Mesodermal cell (in vitro differentiated cells): ENCODE data around the gene MIDN.
A peak's percentile ranks its signal among the peaks of the same experiment; 100 is the strongest.
"Not testable (repeated sequence)": the region's sequence is repeated elsewhere in the genome, so short reads cannot be mapped to it uniquely, and the experiment has no call there.

Experiments used
- H3K27ac ChIP-seq: 2 replicates; pipeline ENCODE4 v1.7.0; 2013; ENCODE audit warnings: mild to moderate bottlenecking, low read depth, low read length, moderate library complexity; ENCODE audit not compliant: severe bottlenecking
- H3K36me3 ChIP-seq: 2 replicates; pipeline ENCODE4 v1.7.1; 2013; ENCODE audit warnings: mild to moderate bottlenecking, low read length, moderate library complexity; ENCODE audit not compliant: control insufficient read depth, insufficient read depth
- H3K4me1 ChIP-seq: one replicate; pipeline ENCODE4 v1.7.1; 2013; ENCODE audit warnings: mild to moderate bottlenecking, low read length; ENCODE audit not compliant: insufficient read depth, control insufficient read depth, poor library complexity, severe bottlenecking
- H3K4me3 ChIP-seq: 2 replicates; pipeline ENCODE4 v1.7.0; 2013; ENCODE audit warnings: low read length, control low read depth, mild to moderate bottlenecking; ENCODE audit not compliant: insufficient read depth, poor library complexity, severe bottlenecking; ENCODE audit errors: extremely low read depth
- H3K9me3 ChIP-seq: 2 replicates; pipeline ENCODE4 v1.7.1; 2013; ENCODE audit warnings: mild to moderate bottlenecking, low read length, moderate library complexity; ENCODE audit not compliant: control insufficient read depth
- WGBS, 2 experiments: methylation state at CpG; one replicate each; pipeline ENCODE4 v1.1.5; 2013; ENCODE audit warnings: missing lambda C conversion rate in 2 of 2; ENCODE audit not compliant: insufficient coverage in 2 of 2; 5-methylcytosine and 5-hydroxymethylcytosine counted together

Gene MIDN

DNA sequence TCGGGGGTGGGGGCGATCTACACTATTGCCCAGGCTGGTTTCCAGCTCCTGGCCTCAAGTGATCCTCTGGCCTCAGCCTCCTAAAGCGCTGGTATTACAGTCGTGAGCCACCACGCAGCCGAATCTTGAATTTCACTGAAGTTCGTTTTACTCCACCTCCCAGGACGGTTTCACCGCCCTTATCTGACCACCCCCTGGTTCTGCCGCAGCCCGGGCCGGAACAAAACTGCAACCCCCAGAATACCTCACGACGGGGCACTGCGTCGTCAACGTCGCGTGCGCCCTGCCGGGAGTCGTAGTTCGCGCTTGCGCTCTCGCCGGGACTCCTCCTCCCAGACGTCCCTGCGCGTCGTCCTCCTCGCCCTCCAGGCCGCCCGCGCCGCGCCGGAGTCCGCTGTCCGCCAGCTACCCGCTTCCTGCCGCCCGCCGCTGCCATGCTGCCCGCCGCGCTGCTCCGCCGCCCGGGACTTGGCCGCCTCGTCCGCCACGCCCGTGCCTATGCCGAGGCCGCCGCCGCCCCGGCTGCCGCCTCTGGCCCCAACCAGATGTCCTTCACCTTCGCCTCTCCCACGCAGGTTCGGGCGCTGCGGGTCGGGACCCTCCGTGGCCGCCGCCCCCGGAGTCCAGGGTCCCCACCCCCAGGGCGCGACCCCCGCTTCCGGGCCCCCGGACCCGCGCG, 6.8 kb upstream of the MIDN start, which contains the start of gene ATP5F1D:
TSS of gene ATP5F1D (plus strand) at position 335 of the 679 bp plus-strand sequence. CDS start at position 435, 100 bp downstream.
- peak within 1 kb of the TSS; percentile 23 for H3K27ac ChIP-seq
- peak within 1 kb of the TSS; percentile 85 for H3K4me3 ChIP-seq
- peaks cover 6% of the 10 kb centered on the region for H3K36me3 ChIP-seq
- no peaks in the 10 kb centered on the region for H3K9me3 ChIP-seq
- WGBS, 2 experiments: 1 to 2% methylated on average over 72 to 77 of the region's 79 CpGs
- H3K4me1 ChIP-seq: peaks cover 13% of the 10 kb centered on the region

DNA sequence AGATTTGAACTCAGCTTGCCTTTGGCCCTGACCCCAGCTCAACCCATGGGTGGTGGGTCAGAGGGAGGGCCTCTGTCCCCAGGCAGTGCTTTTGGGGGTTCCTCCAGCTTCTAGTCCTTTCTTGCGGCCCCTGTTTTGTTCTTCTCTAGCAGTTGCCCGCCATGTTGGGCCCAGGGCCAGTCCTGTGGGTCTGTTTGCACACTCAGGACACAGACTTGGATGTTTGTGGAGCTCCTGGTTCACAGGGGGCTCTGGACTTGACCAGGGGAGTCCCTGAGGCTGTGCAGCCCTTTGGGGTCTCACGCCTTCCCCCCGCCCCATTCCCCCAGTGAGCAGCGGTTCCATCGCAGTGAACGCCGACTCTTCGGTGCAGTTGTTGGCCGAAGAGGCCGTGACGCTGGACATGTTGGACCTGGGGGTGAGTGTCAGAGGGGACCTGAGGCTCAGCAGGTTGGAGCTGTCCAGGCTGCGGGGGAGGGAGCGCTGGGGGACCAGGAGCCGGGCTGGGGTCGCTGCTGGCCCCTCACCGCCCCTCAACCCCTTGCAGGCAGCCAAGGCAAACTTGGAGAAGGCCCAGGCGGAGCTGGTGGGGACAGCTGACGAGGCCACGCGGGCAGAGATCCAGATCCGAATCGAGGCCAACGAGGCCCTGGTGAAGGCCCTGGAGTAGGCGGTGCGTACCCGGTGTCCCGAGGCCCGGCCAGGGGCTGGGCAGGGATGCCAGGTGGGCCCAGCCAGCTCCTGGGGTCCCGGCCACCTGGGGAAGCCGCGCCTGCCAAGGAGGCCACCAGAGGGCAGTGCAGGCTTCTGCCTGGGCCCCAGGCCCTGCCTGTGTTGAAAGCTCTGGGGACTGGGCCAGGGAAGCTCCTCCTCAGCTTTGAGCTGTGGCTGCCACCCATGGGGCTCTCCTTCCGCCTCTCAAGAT, 4.4 kb upstream of the MIDN start:
- Histone ChIP-seq H3K9me3 (no peaks in the 10 kb centered on the region), H3K4me3 (no peak overlapping the region), H3K36me3 (peaks cover 6% of the 10 kb centered on the region), H3K4me1 (peaks cover 10% of the 10 kb centered on the region), H3K27ac (no peak overlapping the region)
- WGBS, 2 experiments: 67 to 69% methylated on average over 32 of the region's 33 CpGs

GRCh38 chr19:1244693-1245451, 3.5 kb upstream of the MIDN start:
- no peak overlapping the region for H3K4me3 ChIP-seq
- 78% methylated on average over 21 to 26 of the region's 31 CpGs for WGBS, 2 experiments

DNA sequence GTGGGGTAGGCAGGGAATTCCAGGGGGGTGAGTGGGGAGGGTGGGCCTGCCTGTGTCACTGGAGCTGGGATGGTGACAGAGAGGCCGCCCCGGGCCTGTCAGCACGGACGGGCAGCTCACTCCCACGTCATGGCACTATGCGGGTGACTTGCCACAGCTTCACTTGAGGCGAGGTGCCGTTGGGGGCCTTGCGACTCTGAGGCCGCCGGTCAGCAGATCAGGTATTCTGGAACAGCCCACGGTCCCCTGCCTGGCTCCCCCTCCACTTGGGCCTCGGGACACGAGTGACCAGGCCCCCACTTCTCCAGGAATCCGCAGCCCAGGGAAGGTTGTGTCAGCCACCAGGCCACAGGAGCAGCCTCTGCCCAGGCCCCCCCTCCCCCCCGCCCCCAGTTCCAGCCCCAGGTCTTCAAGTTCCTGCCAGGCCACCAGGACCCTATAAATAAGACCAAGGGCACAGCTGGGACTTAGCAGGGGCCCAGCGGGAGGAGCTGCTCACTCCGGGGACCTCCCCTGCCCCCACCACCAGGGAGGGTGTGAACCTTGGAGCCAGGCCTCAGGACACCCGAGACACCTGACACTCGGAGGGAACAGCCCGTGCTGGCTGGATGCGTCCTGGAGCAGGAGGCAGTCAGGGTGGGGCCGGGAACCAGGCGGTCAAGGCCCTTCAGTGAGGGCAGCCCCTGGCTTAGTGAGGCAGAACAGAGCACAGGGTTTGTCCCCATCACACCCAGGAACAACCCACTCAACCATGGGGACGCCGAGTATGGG, 2.7 kb upstream of the MIDN start:
- Histone ChIP-seq H3K36me3 (peaks cover 10% of the 10 kb centered on the region), H3K9me3 (no peaks in the 10 kb centered on the region), H3K4me3 (no peak overlapping the region), H3K27ac (no peak overlapping the region), H3K4me1 (peaks cover 6% of the 10 kb centered on the region)
- WGBS, 2 experiments: 92 to 96% methylated on average over 21 to 23 of the region's 26 CpGs

More at GRCh38 chr19:1244693-1245451, 3.5 kb upstream of the MIDN start:
- H3K4me1 ChIP-seq: peaks cover 7% of the 10 kb centered on the region
- H3K27ac ChIP-seq: no peak overlapping the region
- H3K9me3 ChIP-seq: no peaks in the 10 kb centered on the region
- H3K36me3 ChIP-seq: peaks cover 8% of the 10 kb centered on the region

- peaks cover 16% of the 10 kb centered on the region for H3K36me3 ChIP-seq
- H3K27ac ChIP-seq, H3K4me1 ChIP-seq, H3K9me3 ChIP-seq, H3K4me3 ChIP-seq: not testable (repeated sequence)
- 90 to 94% methylated on average over 20 to 22 of the region's 27 CpGs for WGBS, 2 experiments
Observed at GRCh38 chr19:1246265-1247087, 1.9 kb upstream of the MIDN start.

DNA sequence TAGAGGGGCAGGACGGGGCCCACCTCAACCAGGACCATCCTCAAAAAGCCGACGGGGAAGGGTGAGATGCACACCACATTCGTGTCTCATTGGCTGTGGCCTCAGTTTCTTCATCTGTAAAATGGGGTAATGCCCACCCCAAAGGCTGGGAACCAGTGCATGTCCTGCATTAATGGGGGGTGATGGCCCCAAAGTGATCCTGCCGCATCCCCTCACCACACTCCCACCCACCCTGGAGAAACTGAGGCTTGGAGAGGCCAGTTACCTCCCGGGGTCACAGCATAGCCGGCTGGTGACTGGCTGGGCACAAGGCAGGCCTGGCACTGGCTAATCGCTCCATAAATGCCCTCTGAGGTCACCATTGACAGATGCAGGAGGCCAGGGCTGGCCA, 640 bp upstream of the MIDN start:
- no peaks in the 10 kb centered on the region for H3K9me3 ChIP-seq
- H3K4me3 ChIP-seq: peak overlapping the region; percentile 87
- WGBS, 2 experiments: 94 to 97% methylated on average over 8 of the region's 8 CpGs
- peaks cover 29% of the 10 kb centered on the region for H3K36me3 ChIP-seq
- H3K27ac ChIP-seq: peak overlapping the region; percentile 98
- peaks cover 6% of the 10 kb centered on the region for H3K4me1 ChIP-seq

DNA sequence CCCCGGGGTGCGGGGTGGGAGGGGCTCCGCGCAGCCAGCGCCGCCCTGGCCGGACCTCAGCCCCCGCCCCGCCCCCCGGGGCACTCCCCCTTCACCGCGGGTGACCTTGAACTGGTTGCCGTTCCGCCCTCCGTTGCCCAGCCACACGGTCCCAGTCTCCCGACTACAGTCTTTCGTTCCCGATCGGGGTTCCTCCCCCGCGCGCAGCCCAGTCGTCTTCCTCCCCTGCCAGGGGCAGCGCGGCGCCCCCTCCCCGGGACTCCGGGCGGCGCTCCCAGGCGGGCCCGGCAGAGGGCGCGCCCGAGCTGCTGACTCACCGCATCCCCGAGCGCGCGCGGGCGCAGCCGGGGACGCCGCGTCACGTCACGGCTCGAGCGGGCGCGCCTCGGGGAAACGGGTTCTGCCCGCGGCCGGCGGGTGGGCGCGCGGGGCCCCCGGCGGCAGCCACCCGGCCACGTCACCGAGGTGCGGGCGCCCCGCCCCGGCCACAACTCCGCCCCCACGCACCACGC, 459 bp downstream of the MIDN start:
- peak overlapping the region; percentile 98 for H3K27ac ChIP-seq
- H3K36me3 ChIP-seq: peaks cover 34% of the 10 kb centered on the region
- 0% methylated on average over 25 to 52 of the region's 74 CpGs for WGBS, 2 experiments
- H3K4me3 ChIP-seq: peak overlapping the region; percentile 87
- H3K9me3 ChIP-seq: no peaks in the 10 kb centered on the region
- H3K4me1 ChIP-seq: peaks cover 16% of the 10 kb centered on the region

DNA sequence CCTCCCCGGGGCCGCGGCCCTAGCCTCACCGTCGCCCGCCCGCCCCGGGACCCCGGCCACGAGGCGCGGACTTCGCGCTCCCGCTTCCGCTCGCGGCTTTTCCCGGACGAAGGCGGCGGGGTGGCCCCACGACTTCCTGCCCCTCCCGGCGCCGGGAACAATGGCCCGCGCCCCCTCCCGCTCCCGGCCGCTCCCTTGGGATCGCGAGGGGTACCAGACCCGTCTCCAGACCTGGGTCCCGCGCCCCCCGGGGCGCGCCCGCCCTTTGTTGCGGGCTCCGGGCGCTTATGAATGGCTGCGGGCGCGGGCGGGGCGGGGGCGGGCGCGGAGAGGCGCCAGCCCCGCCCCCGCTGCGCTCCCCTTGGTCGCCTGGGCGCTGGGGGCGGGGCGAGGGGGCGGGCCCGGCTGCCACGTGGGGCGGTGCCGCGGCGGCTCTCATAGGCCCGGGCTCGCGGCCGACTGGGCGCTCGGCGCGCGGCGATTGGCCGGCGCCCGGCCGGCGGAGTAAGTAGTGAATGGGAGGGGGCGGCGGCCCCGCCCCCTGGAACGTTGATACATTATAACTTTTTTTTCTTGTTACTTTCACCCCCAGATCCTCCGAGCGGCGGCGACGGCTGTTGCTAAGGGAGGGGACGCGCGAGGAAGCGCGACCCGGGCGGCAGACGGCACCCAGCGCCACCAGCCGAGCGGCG, 1.1 kb downstream of the MIDN start:
- no peaks in the 10 kb centered on the region for H3K9me3 ChIP-seq
- WGBS, 2 experiments: 0% methylated on average over 48 to 66 of the region's 102 CpGs
- peaks cover 22% of the 10 kb centered on the region for H3K4me1 ChIP-seq
- peak overlapping the region; percentile 98 for H3K27ac ChIP-seq
- H3K36me3 ChIP-seq: peaks cover 40% of the 10 kb centered on the region
- peak overlapping the region; percentile 87 for H3K4me3 ChIP-seq

GRCh38 chr19:1249990-1250436, 1.6 kb downstream of the MIDN start:
- 0% methylated on average over 48 to 56 of the region's 67 CpGs for WGBS, 2 experiments

More at GRCh38 chr19:1249990-1250436, 1.6 kb downstream of the MIDN start:
- Histone ChIP-seq H3K4me1 (peaks cover 22% of the 10 kb centered on the region), H3K27ac (peak overlapping the region; percentile 90), H3K4me3 (peak overlapping the region; percentile 87), H3K9me3 (no peaks in the 10 kb centered on the region), H3K36me3 (peaks cover 43% of the 10 kb centered on the region)
